Hepatocyte (in vitro differentiated cells): ENCODE results near the gene SKAP2. TPM values are rescaled to one million over a fixed set of nuclear protein-coding genes. Genes with fewer than 3 reads are reported as not detected.

Experiments
- DNase-seq: peaks from one replicate; pipeline ENCODE4 v3.0.0-alpha.2; 2016; ENCODE audit warnings: low spot score
- H2AFZ ChIP-seq: fragments of 200-600 bp; sonication (generic); 2 replicates; pipeline ENCODE4 v1.6.0; 2016; ENCODE audit warnings: antibody characterized with exemption, mild to moderate bottlenecking
- H3K27ac ChIP-seq: fragments of 200-600 bp; sonication (generic); 2 replicates; pipeline ENCODE4 v1.5.1; 2016; ENCODE audit warnings: mild to moderate bottlenecking
- H3K27me3 ChIP-seq: fragments of 200-600 bp; sonication (generic); 2 replicates; pipeline ENCODE4 v1.6.1; 2016
- H3K36me3 ChIP-seq: fragments of 200-600 bp; sonication (generic); replicated peaks from 2 replicates; pipeline ENCODE4 v1.5.1; 2016; ENCODE audit warnings: low read depth; ENCODE audit not compliant: insufficient read depth
- H3K4me1 ChIP-seq: fragments of 200-600 bp; sonication (generic); 2 replicates; pipeline ENCODE4 v1.5.1; 2016; ENCODE audit warnings: mild to moderate bottlenecking, moderate library complexity; ENCODE audit not compliant: insufficient read depth
- H3K4me2 ChIP-seq: fragments of 200-600 bp; sonication (generic); 2 replicates; pipeline ENCODE4 v1.6.0; 2016
- H3K4me3 ChIP-seq: fragments of 200-600 bp; sonication (generic); 2 replicates; pipeline ENCODE4 v1.5.1; 2016; ENCODE audit warnings: mild to moderate bottlenecking
- H3K79me2 ChIP-seq: fragments of 200-600 bp; sonication (generic); 2 replicates; pipeline ENCODE4 v1.6.0; 2017; ENCODE audit warnings: mild to moderate bottlenecking
- H3K9me2 ChIP-seq: fragments of 200-600 bp; sonication (generic); replicated peaks from 2 replicates; pipeline ENCODE4 v1.6.0; 2017; ENCODE audit warnings: mild to moderate bottlenecking; ENCODE audit not compliant: insufficient read depth
- H3K9me3 ChIP-seq: fragments of 200-600 bp; sonication (generic); 2 replicates; pipeline ENCODE4 v1.5.1; 2016; ENCODE audit warnings: low read depth, mild to moderate bottlenecking
- H4K20me1 ChIP-seq: fragments of 200-600 bp; sonication (generic); 2 replicates; pipeline ENCODE4 v1.6.0; 2016; ENCODE audit warnings: mild to moderate bottlenecking; ENCODE audit not compliant: insufficient read depth, poor library complexity, severe bottlenecking
- EZH2 ChIP-seq: fragments of 200-600 bp; sonication (generic); IDR thresholded peaks from 2 replicates; pipeline ENCODE4 v1.6.1; 2016; ENCODE audit warnings: antibody characterized with exemption, mild to moderate bottlenecking, borderline replicate concordance
- EZH2phosphoT487 ChIP-seq: fragments of 200-600 bp; sonication (generic); IDR thresholded peaks from one replicate; pipeline ENCODE4 v1.6.1; 2018; ENCODE audit warnings: antibody characterized with exemption, mild to moderate bottlenecking, low read depth, moderate library complexity; ENCODE audit not compliant: unreplicated experiment, severe bottlenecking
- WGBS: methylation state at CpG from one replicate; pipeline ENCODE4 v1.1.6; 2016; ENCODE audit warnings: low lambda C conversion rate; ENCODE audit errors: missing lambda C conversion rate; 5-methylcytosine and 5-hydroxymethylcytosine counted together
- polyA plus RNA-seq: library from polyadenylated mRNA; unstranded; fragments of >200 nt; fragmentation: Nextera tagmentation; extraction: Ambion mirVana; gene quantifications from 2 replicates; pipeline ENCODE4 v1.2.1, GENCODE V29; 2016
- total RNA-seq: library from RNA; depleted of rRNA; stranded (reverse); fragments of >200 nt; gene quantifications from 2 replicates; pipeline ENCODE4 v1.2.3, GENCODE V29; 2014
- TF ChIP-seq, protein P1 (sequence below): fragments of 200-600 bp; sonication (generic); IDR thresholded peaks from 2 replicates; pipeline ENCODE4 v1.5.1; 2016; ENCODE audit warnings: antibody characterized with exemption, mild to moderate bottlenecking; ENCODE audit not compliant: poor library complexity

Gene SKAP2
- total and polyA plus RNA-seq, 2 experiments from 2014 or later, result 8.4 to 13.5 TPM

- DNase-seq, result no peak
- Histone ChIP-seq H4K20me1 (no peaks in the 10 kb centered on the region), H3K27me3 (peaks cover 31% of the 10 kb centered on the region), H3K4me2 (no peak overlapping the region), H3K9me3 (no peaks in the 10 kb centered on the region), H3K4me3 (no peak overlapping the region), H3K9me2 (no peaks in the 10 kb centered on the region), H3K36me3 (no peaks in the 10 kb centered on the region), H2AFZ (no peak overlapping the region), H3K79me2 (no peaks in the 10 kb centered on the region), H3K4me1 (no peaks in the 10 kb centered on the region), H3K27ac (no peak overlapping the region)
- no peak for TF ChIP-seq EZH2
- TF ChIP-seq, protein P1, sequence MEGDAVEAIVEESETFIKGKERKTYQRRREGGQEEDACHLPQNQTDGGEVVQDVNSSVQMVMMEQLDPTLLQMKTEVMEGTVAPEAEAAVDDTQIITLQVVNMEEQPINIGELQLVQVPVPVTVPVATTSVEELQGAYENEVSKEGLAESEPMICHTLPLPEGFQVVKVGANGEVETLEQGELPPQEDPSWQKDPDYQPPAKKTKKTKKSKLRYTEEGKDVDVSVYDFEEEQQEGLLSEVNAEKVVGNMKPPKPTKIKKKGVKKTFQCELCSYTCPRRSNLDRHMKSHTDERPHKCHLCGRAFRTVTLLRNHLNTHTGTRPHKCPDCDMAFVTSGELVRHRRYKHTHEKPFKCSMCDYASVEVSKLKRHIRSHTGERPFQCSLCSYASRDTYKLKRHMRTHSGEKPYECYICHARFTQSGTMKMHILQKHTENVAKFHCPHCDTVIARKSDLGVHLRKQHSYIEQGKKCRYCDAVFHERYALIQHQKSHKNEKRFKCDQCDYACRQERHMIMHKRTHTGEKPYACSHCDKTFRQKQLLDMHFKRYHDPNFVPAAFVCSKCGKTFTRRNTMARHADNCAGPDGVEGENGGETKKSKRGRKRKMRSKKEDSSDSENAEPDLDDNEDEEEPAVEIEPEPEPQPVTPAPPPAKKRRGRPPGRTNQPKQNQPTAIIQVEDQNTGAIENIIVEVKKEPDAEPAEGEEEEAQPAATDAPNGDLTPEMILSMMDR, result no peak
- no peak for TF ChIP-seq EZH2phosphoT487
- WGBS, result 89% methylated on average over 8 of the region's 8 CpGs
Observed at GRCh38 chr7:26652401-26653100, 211.8 kb downstream of the SKAP2 start.

DNA sequence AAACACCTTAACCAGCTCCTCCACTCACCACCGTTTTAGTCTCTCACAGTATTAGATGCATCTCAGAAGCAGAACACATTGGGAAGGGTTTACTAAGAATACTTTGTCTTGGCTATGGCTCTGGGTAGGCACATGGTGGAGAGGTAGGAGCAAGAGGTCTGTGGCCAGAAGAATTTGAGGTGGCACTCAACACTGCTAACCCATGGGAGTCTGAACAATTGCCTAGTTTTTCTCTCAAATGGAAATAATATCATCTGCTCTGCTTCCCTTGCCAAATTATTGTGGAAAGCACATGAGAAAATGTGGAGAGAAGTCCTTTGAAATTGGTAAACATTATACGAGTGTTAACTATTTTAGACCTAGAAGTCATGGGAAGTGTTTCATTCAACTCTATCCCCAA is 214.3 kb downstream of the SKAP2 start:
- no peak overlapping the region for H2AFZ ChIP-seq
- H3K4me1 ChIP-seq, result no peaks in the 10 kb centered on the region
- H3K4me3 ChIP-seq, result no peak overlapping the region
- no peaks in the 10 kb centered on the region for H3K36me3 ChIP-seq
- H3K27ac ChIP-seq, result no peak overlapping the region
- no peaks in the 10 kb centered on the region for H4K20me1 ChIP-seq
- no peaks in the 10 kb centered on the region for H3K9me2 ChIP-seq
- 87% methylated on average over 2 of the region's 2 CpGs for WGBS
- DNase-seq, result no peak
- no peaks in the 10 kb centered on the region for H3K79me2 ChIP-seq
- no peak overlapping the region for H3K4me2 ChIP-seq
- H3K9me3 ChIP-seq, result no peaks in the 10 kb centered on the region
- TF ChIP-seq EZH2phosphoT487, result no peak
- no peak for TF ChIP-seq EZH2
- TF ChIP-seq, protein P1, result no peak
- peaks cover 13% of the 10 kb centered on the region for H3K27me3 ChIP-seq

GRCh38 chr7:26649388-26649787 is 215.0 kb downstream of the SKAP2 start:
- H2AFZ ChIP-seq, result no peak overlapping the region
- no peak overlapping the region for H3K27ac ChIP-seq
- no peak overlapping the region for H3K4me2 ChIP-seq
- no peaks in the 10 kb centered on the region for H3K9me3 ChIP-seq
- H3K4me3 ChIP-seq, result no peak overlapping the region
- H3K79me2 ChIP-seq, result no peaks in the 10 kb centered on the region
- no peaks in the 10 kb centered on the region for H3K9me2 ChIP-seq
- H4K20me1 ChIP-seq, result no peaks in the 10 kb centered on the region
- no peak for DNase-seq
- no peaks in the 10 kb centered on the region for H3K4me1 ChIP-seq
- H3K36me3 ChIP-seq, result no peaks in the 10 kb centered on the region
- peaks cover 5% of the 10 kb centered on the region for H3K27me3 ChIP-seq
- TF ChIP-seq EZH2 (no peak), EZH2phosphoT487 (no peak)
- TF ChIP-seq, protein P1, result no peak
- 91% methylated on average over 3 of the region's 3 CpGs for WGBS
